Fibroblast of gingiva (primary cell): ENCODE data around the gene PTPRE.

Source experiments
- DNase-seq: peaks from one replicate; pipeline ENCODE4 v3.0.0-alpha.2; 2011; ENCODE audit warnings: low read depth

The PTPRE gene

GRCh38 chr10:128000471-128001362 lies 93.8 kb downstream of the PTPRE start:
- no peak for DNase-seq

- DNase-seq = no peak
Measured at GRCh38 chr10:128001363-128001745, 94.5 kb downstream of the PTPRE start.

- DNase-seq = no peak
Measured at GRCh38 chr10:128001849-128002248, 94.9 kb downstream of the PTPRE start.

GRCh38 chr10:128003521-128003920 lies 96.6 kb downstream of the PTPRE start:
- no peak for DNase-seq

- no peak for DNase-seq
Measured at GRCh38 chr10:128005858-128006257, 99.0 kb downstream of the PTPRE start.

GRCh38 chr10:128007056-128007455 lies 100.2 kb downstream of the PTPRE start:
- no peak for DNase-seq

GRCh38 chr10:128007971-128008370 lies 101.1 kb downstream of the PTPRE start:
- no peak for DNase-seq

GRCh38 chr10:128008521-128009250 lies 101.8 kb downstream of the PTPRE start:
- DNase-seq = no peak

- DNase-seq = no peak
Measured at GRCh38 chr10:128009372-128010126, 102.6 kb downstream of the PTPRE start.

GRCh38 chr10:128011059-128011979 lies 104.4 kb downstream of the PTPRE start:
- DNase-seq = peak; percentile 34

GRCh38 chr10:128013626-128014025 lies 106.7 kb downstream of the PTPRE start:
- DNase-seq = no peak

- DNase-seq = no peak
Measured at GRCh38 chr10:128014236-128014635, 107.3 kb downstream of the PTPRE start.

GRCh38 chr10:128016423-128017060 lies 109.6 kb downstream of the PTPRE start:
- DNase-seq = no peak

- DNase-seq = no peak
Measured at GRCh38 chr10:128017822-128018221, 110.9 kb downstream of the PTPRE start.

GRCh38 chr10:128018236-128018635 lies 111.3 kb downstream of the PTPRE start:
- DNase-seq = no peak

- DNase-seq = no peak
Measured at GRCh38 chr10:128018691-128019090, 111.8 kb downstream of the PTPRE start.

GRCh38 chr10:128022261-128023196 lies 115.6 kb downstream of the PTPRE start:
- DNase-seq = no peak

GRCh38 chr10:128024426-128024825 lies 117.5 kb downstream of the PTPRE start:
- DNase-seq = no peak

GRCh38 chr10:128025437-128025836 lies 118.5 kb downstream of the PTPRE start:
- DNase-seq = no peak

GRCh38 chr10:128025951-128026350 lies 119.0 kb downstream of the PTPRE start:
- no peak for DNase-seq
